Hepatocyte (in vitro differentiated cells): ENCODE results near the gene GINS2. TPM values are rescaled to one million over a fixed set of nuclear protein-coding genes. Genes with fewer than 3 reads are reported as not detected.

ENCODE experiments used
- DNase-seq: peaks from one replicate; pipeline ENCODE4 v3.0.0-alpha.2; 2016; ENCODE audit warnings: low spot score
- H2AFZ ChIP-seq: fragments of 200-600 bp; sonication (generic); 2 replicates; pipeline ENCODE4 v1.6.0; 2016; ENCODE audit warnings: antibody characterized with exemption, mild to moderate bottlenecking
- H3K27ac ChIP-seq: fragments of 200-600 bp; sonication (generic); 2 replicates; pipeline ENCODE4 v1.5.1; 2016; ENCODE audit warnings: mild to moderate bottlenecking
- H3K27me3 ChIP-seq: fragments of 200-600 bp; sonication (generic); 2 replicates; pipeline ENCODE4 v1.6.1; 2016
- H3K36me3 ChIP-seq: fragments of 200-600 bp; sonication (generic); replicated peaks from 2 replicates; pipeline ENCODE4 v1.5.1; 2016; ENCODE audit warnings: low read depth; ENCODE audit not compliant: insufficient read depth
- H3K4me1 ChIP-seq: fragments of 200-600 bp; sonication (generic); 2 replicates; pipeline ENCODE4 v1.5.1; 2016; ENCODE audit warnings: mild to moderate bottlenecking, moderate library complexity; ENCODE audit not compliant: insufficient read depth
- H3K4me2 ChIP-seq: fragments of 200-600 bp; sonication (generic); 2 replicates; pipeline ENCODE4 v1.6.0; 2016
- H3K4me3 ChIP-seq: fragments of 200-600 bp; sonication (generic); 2 replicates; pipeline ENCODE4 v1.5.1; 2016; ENCODE audit warnings: mild to moderate bottlenecking
- H3K79me2 ChIP-seq: fragments of 200-600 bp; sonication (generic); 2 replicates; pipeline ENCODE4 v1.6.0; 2017; ENCODE audit warnings: mild to moderate bottlenecking
- H3K9me2 ChIP-seq: fragments of 200-600 bp; sonication (generic); replicated peaks from 2 replicates; pipeline ENCODE4 v1.6.0; 2017; ENCODE audit warnings: mild to moderate bottlenecking; ENCODE audit not compliant: insufficient read depth
- H3K9me3 ChIP-seq: fragments of 200-600 bp; sonication (generic); 2 replicates; pipeline ENCODE4 v1.5.1; 2016; ENCODE audit warnings: low read depth, mild to moderate bottlenecking
- H4K20me1 ChIP-seq: fragments of 200-600 bp; sonication (generic); 2 replicates; pipeline ENCODE4 v1.6.0; 2016; ENCODE audit warnings: mild to moderate bottlenecking; ENCODE audit not compliant: insufficient read depth, poor library complexity, severe bottlenecking
- CTCF ChIP-seq: fragments of 200-600 bp; sonication (generic); IDR thresholded peaks from 2 replicates; pipeline ENCODE4 v1.5.1; 2016; ENCODE audit warnings: antibody characterized with exemption, mild to moderate bottlenecking; ENCODE audit not compliant: poor library complexity
- EZH2 ChIP-seq: fragments of 200-600 bp; sonication (generic); IDR thresholded peaks from 2 replicates; pipeline ENCODE4 v1.6.1; 2016; ENCODE audit warnings: antibody characterized with exemption, mild to moderate bottlenecking, borderline replicate concordance
- EZH2phosphoT487 ChIP-seq: fragments of 200-600 bp; sonication (generic); IDR thresholded peaks from one replicate; pipeline ENCODE4 v1.6.1; 2018; ENCODE audit warnings: antibody characterized with exemption, mild to moderate bottlenecking, low read depth, moderate library complexity; ENCODE audit not compliant: unreplicated experiment, severe bottlenecking
- WGBS: methylation state at CpG from one replicate; pipeline ENCODE4 v1.1.6; 2016; ENCODE audit warnings: low lambda C conversion rate; ENCODE audit errors: missing lambda C conversion rate; 5-methylcytosine and 5-hydroxymethylcytosine counted together
- polyA plus RNA-seq: library from polyadenylated mRNA; unstranded; fragments of >200 nt; fragmentation: Nextera tagmentation; extraction: Ambion mirVana; gene quantifications from 2 replicates; pipeline ENCODE4 v1.2.1, GENCODE V29; 2016
- total RNA-seq: library from RNA; depleted of rRNA; stranded (reverse); fragments of >200 nt; gene quantifications from 2 replicates; pipeline ENCODE4 v1.2.3, GENCODE V29; 2014

Gene GINS2
- total and polyA plus RNA-seq, 2 experiments from 2014 or later = 6.3 to 7.5 TPM

- peaks cover 97% of the 10 kb centered on the region for H3K79me2 ChIP-seq
- no peak overlapping the region for H3K27ac ChIP-seq
Measured at GRCh38 chr16:85638695-85639409, 49.9 kb downstream of the GINS2 start.

GRCh38 chr16:85637808-85638647 is 50.7 kb downstream of the GINS2 start:
- Histone ChIP-seq H3K4me3 (no peak overlapping the region), H3K9me3 (no peaks in the 10 kb centered on the region), H3K9me2 (no peaks in the 10 kb centered on the region), H3K4me2 (no peak overlapping the region), H3K27me3 (no peaks in the 10 kb centered on the region), H3K36me3 (no peaks in the 10 kb centered on the region), H3K79me2 (peaks cover 97% of the 10 kb centered on the region), H3K4me1 (no peaks in the 10 kb centered on the region), H4K20me1 (peaks cover 97% of the 10 kb centered on the region), H3K27ac (no peak overlapping the region), H2AFZ (no peak overlapping the region)
- DNase-seq = no peak
- WGBS = 91% methylated on average over 36 of the region's 37 CpGs
- no peak for TF ChIP-seq EZH2phosphoT487
- TF ChIP-seq CTCF = no peak
- no peak for TF ChIP-seq EZH2

More at GRCh38 chr16:85638695-85639409, 49.9 kb downstream of the GINS2 start:
- Histone ChIP-seq H3K27me3 (no peaks in the 10 kb centered on the region), H3K4me3 (no peak overlapping the region), H3K9me2 (no peaks in the 10 kb centered on the region), H3K4me1 (no peaks in the 10 kb centered on the region), H4K20me1 (peaks cover 97% of the 10 kb centered on the region), H3K36me3 (no peaks in the 10 kb centered on the region), H3K4me2 (no peak overlapping the region), H2AFZ (no peak overlapping the region), H3K9me3 (no peaks in the 10 kb centered on the region)
- DNase-seq = no peak
- WGBS = 85% methylated on average over 19 of the region's 26 CpGs
- TF ChIP-seq EZH2 = no peak
- no peak for TF ChIP-seq EZH2phosphoT487
- TF ChIP-seq CTCF = no peak

- H3K27ac ChIP-seq = no peak overlapping the region
- WGBS = 94% methylated on average over 36 of the region's 36 CpGs
- H3K27me3 ChIP-seq = no peaks in the 10 kb centered on the region
- H3K9me3 ChIP-seq = no peaks in the 10 kb centered on the region
- no peaks in the 10 kb centered on the region for H3K36me3 ChIP-seq
- DNase-seq = no peak
- no peak overlapping the region for H3K4me3 ChIP-seq
- no peaks in the 10 kb centered on the region for H3K4me1 ChIP-seq
- no peak overlapping the region for H3K4me2 ChIP-seq
- TF ChIP-seq CTCF (no peak), EZH2 (no peak), EZH2phosphoT487 (no peak)
- H4K20me1 ChIP-seq = peaks cover 97% of the 10 kb centered on the region
- peaks cover 97% of the 10 kb centered on the region for H3K79me2 ChIP-seq
- no peaks in the 10 kb centered on the region for H3K9me2 ChIP-seq
- no peak overlapping the region for H2AFZ ChIP-seq
Measured at GRCh38 chr16:85637061-85637807, 51.5 kb downstream of the GINS2 start.
